ENCODE data around the gene PPAN.

PPAN gene

GRCh38 chr19:10151521-10151920 lies 45.4 kb downstream of the PPAN start:
- Mint-ChIP-seq H3K9me3 (no peaks in the 10 kb centered on the region), H3K27ac (no peak overlapping the region), H3K27me3 (ENCODE audit: low read depth, poor library complexity) (no peaks in the 10 kb centered on the region), H3K36me3 (ENCODE audit: low read depth) (peaks cover 78% of the 10 kb centered on the region), H3K4me1 (no peaks in the 10 kb centered on the region), H3K4me3 (no peak overlapping the region)
- no peak for TF ChIP-seq CTCF (IDR thresholded peaks at IDR 0.05)
- no peak for DNase-seq

- no peak overlapping the region for H3K27ac Mint-ChIP-seq
- DNase-seq, result no peak
- no peaks in the 10 kb centered on the region for H3K4me1 Mint-ChIP-seq
- peaks cover 81% of the 10 kb centered on the region for H3K36me3 Mint-ChIP-seq (ENCODE audit: low read depth)
- H3K4me3 Mint-ChIP-seq, result no peak overlapping the region
- TF ChIP-seq CTCF (IDR thresholded peaks at IDR 0.05), result no peak
- H3K9me3 Mint-ChIP-seq, result no peaks in the 10 kb centered on the region
- no peaks in the 10 kb centered on the region for H3K27me3 Mint-ChIP-seq (ENCODE audit: low read depth, poor library complexity)
These were observed 45.9 kb downstream of the PPAN start for GRCh38 chr19:10152100-10152499.

GRCh38 chr19:10155839-10156238 lies 49.7 kb downstream of the PPAN start:
- H3K27ac Mint-ChIP-seq, result no peak overlapping the region
- no peaks in the 10 kb centered on the region for H3K4me1 Mint-ChIP-seq
- TF ChIP-seq CTCF (IDR thresholded peaks at IDR 0.05), result no peak
- H3K27me3 Mint-ChIP-seq (ENCODE audit: low read depth, poor library complexity), result no peaks in the 10 kb centered on the region
- no peak overlapping the region for H3K4me3 Mint-ChIP-seq
- H3K36me3 Mint-ChIP-seq (ENCODE audit: low read depth), result peaks cover 81% of the 10 kb centered on the region
- H3K9me3 Mint-ChIP-seq, result no peaks in the 10 kb centered on the region
- DNase-seq, result no peak

- Mint-ChIP-seq H3K27me3 (ENCODE audit: low read depth, poor library complexity) (no peaks in the 10 kb centered on the region), H3K4me1 (no peaks in the 10 kb centered on the region), H3K9me3 (no peaks in the 10 kb centered on the region), H3K4me3 (no peak overlapping the region), H3K36me3 (ENCODE audit: low read depth) (peaks cover 69% of the 10 kb centered on the region), H3K27ac (no peak overlapping the region)
- no peak for TF ChIP-seq CTCF (IDR thresholded peaks at IDR 0.05)
- no peak for DNase-seq
These were observed 51.9 kb downstream of the PPAN start for GRCh38 chr19:10158071-10158470.

GRCh38 chr19:10158485-10158884 lies 52.3 kb downstream of the PPAN start:
- no peaks in the 10 kb centered on the region for H3K27me3 Mint-ChIP-seq (ENCODE audit: low read depth, poor library complexity)
- H3K27ac Mint-ChIP-seq, result no peak overlapping the region
- H3K4me1 Mint-ChIP-seq, result no peaks in the 10 kb centered on the region
- peaks cover 69% of the 10 kb centered on the region for H3K36me3 Mint-ChIP-seq (ENCODE audit: low read depth)
- TF ChIP-seq CTCF (IDR thresholded peaks at IDR 0.05), result no peak
- no peaks in the 10 kb centered on the region for H3K9me3 Mint-ChIP-seq
- DNase-seq, result no peak
- H3K4me3 Mint-ChIP-seq, result no peak overlapping the region

GRCh38 chr19:10159610-10160009 lies 53.4 kb downstream of the PPAN start:
- Mint-ChIP-seq H3K27ac (no peak overlapping the region), H3K36me3 (ENCODE audit: low read depth) (peaks cover 61% of the 10 kb centered on the region), H3K9me3 (no peaks in the 10 kb centered on the region), H3K4me3 (no peak overlapping the region), H3K27me3 (ENCODE audit: low read depth, poor library complexity) (no peaks in the 10 kb centered on the region), H3K4me1 (no peaks in the 10 kb centered on the region)
- TF ChIP-seq CTCF (IDR thresholded peaks at IDR 0.05), result no peak
- no peak for DNase-seq
